Loucy (cell line): ENCODE data around the gene BSND.

Experiments
- H2AFZ ChIP-seq: fragments of 200-600 bp; sonication (generic); 2 replicates; pipeline ENCODE4 v1.6.0; 2016; ENCODE audit warnings: antibody characterized with exemption, mild to moderate bottlenecking, low read length, moderate library complexity
- H3F3A ChIP-seq: fragments of 200-600 bp; 2 replicates; pipeline ENCODE4 v1.6.0; 2016; ENCODE audit warnings: antibody characterized with exemption, low read depth, mild to moderate bottlenecking
- H3K27me3 ChIP-seq: fragments of 200-600 bp; sonication (generic); 2 replicates; pipeline ENCODE4 v1.6.1; 2014; ENCODE audit warnings: low read length, mild to moderate bottlenecking; ENCODE audit not compliant: insufficient read depth, poor library complexity, severe bottlenecking
- H3K36me3 ChIP-seq: fragments of 200-600 bp; sonication (generic); 2 replicates; pipeline ENCODE4 v1.6.1; 2016; ENCODE audit warnings: low read length; ENCODE audit not compliant: insufficient read depth
- H3K4me1 ChIP-seq: fragments of 200-600 bp; sonication (generic); 2 replicates; pipeline ENCODE4 v1.5.1; 2014; ENCODE audit warnings: low read length, mild to moderate bottlenecking; ENCODE audit not compliant: insufficient read depth, poor library complexity, severe bottlenecking
- H3K4me2 ChIP-seq: fragments of 200-600 bp; sonication (generic); 2 replicates; pipeline ENCODE4 v1.6.0; 2014; ENCODE audit warnings: antibody characterized with exemption, low read length, low read depth, mild to moderate bottlenecking; ENCODE audit not compliant: poor library complexity, severe bottlenecking
- H3K4me3 ChIP-seq: fragments of 200-600 bp; sonication (generic); 2 replicates; pipeline ENCODE4 v1.5.1; 2014; ENCODE audit warnings: low read length, mild to moderate bottlenecking, mixed read lengths; ENCODE audit not compliant: poor library complexity, severe bottlenecking
- H3K79me2 ChIP-seq: fragments of 200-600 bp; sonication (generic); 2 replicates; pipeline ENCODE4 v1.6.1; 2014; ENCODE audit warnings: low read length; ENCODE audit not compliant: insufficient read depth
- H3K9ac ChIP-seq: fragments of 200-600 bp; sonication (generic); 2 replicates; pipeline ENCODE4 v1.6.0; 2014; ENCODE audit warnings: mild to moderate bottlenecking, low read depth, low read length, moderate library complexity; ENCODE audit not compliant: poor library complexity, severe bottlenecking
- H3K9me2 ChIP-seq: fragments of 200-600 bp; sonication (generic); replicated peaks from 2 replicates; pipeline ENCODE4 v1.6.1; 2016; ENCODE audit warnings: low read depth, low read length, mixed read lengths
- H3K9me3 ChIP-seq: fragments of 200-600 bp; sonication (generic); 2 replicates; pipeline ENCODE4 v1.6.1; 2014; ENCODE audit warnings: mild to moderate bottlenecking, antibody characterized with exemption, low read length, low read depth; ENCODE audit not compliant: insufficient read depth
- H4K20me1 ChIP-seq: fragments of 200-600 bp; sonication (generic); 2 replicates; pipeline ENCODE4 v1.6.0; 2014; ENCODE audit warnings: antibody characterized with exemption, low read length, mild to moderate bottlenecking; ENCODE audit not compliant: insufficient read depth, poor library complexity, severe bottlenecking
- CTCF ChIP-seq: fragments of 200-600 bp; sonication (generic); conservative IDR thresholded peaks from 2 replicates; pipeline ENCODE4 v1.5.1; 2014; ENCODE audit warnings: mild to moderate bottlenecking, antibody characterized with exemption, low read length
- EZH2phosphoT487 ChIP-seq: fragments of 200-600 bp; IDR thresholded peaks from 2 replicates; pipeline ENCODE4 v1.6.1; 2018; ENCODE audit warnings: antibody characterized with exemption, mild to moderate bottlenecking, moderate library complexity, borderline replicate concordance

BSND gene

GRCh38 chr1:54973205-54973921 is 25.4 kb upstream of the BSND start:
- Histone ChIP-seq H3F3A (no peaks in the 10 kb centered on the region), H3K4me1 (no peaks in the 10 kb centered on the region), H2AFZ (no peak overlapping the region), H3K36me3 (no peaks in the 10 kb centered on the region), H4K20me1 (no peaks in the 10 kb centered on the region), H3K79me2 (no peaks in the 10 kb centered on the region), H3K9me2 (no peaks in the 10 kb centered on the region), H3K27me3 (no peaks in the 10 kb centered on the region), H3K4me2 (no peak overlapping the region), H3K9me3 (no peaks in the 10 kb centered on the region), H3K4me3 (no peak overlapping the region), H3K9ac (no peak overlapping the region)
- no peak for TF ChIP-seq EZH2phosphoT487
- no peak for TF ChIP-seq CTCF

GRCh38 chr1:54975356-54976108 is 23.2 kb upstream of the BSND start:
- Histone ChIP-seq H3K4me3 (no peak overlapping the region), H2AFZ (no peak overlapping the region), H3K79me2 (no peaks in the 10 kb centered on the region), H3K4me1 (no peaks in the 10 kb centered on the region), H3F3A (no peaks in the 10 kb centered on the region), H3K9me3 (no peaks in the 10 kb centered on the region), H4K20me1 (no peaks in the 10 kb centered on the region), H3K9ac (no peak overlapping the region), H3K27me3 (no peaks in the 10 kb centered on the region), H3K36me3 (no peaks in the 10 kb centered on the region), H3K4me2 (no peak overlapping the region), H3K9me2 (no peaks in the 10 kb centered on the region)
- no peak for TF ChIP-seq EZH2phosphoT487
- no peak for TF ChIP-seq CTCF

GRCh38 chr1:54976747-54977146 is 22.0 kb upstream of the BSND start:
- H3K4me2 ChIP-seq = no peak overlapping the region
- no peak overlapping the region for H2AFZ ChIP-seq
- no peak overlapping the region for H3K9ac ChIP-seq
- no peaks in the 10 kb centered on the region for H3K27me3 ChIP-seq
- H3K4me3 ChIP-seq = no peak overlapping the region
- no peaks in the 10 kb centered on the region for H3F3A ChIP-seq
- H3K9me3 ChIP-seq = no peaks in the 10 kb centered on the region
- TF ChIP-seq CTCF (no peak), EZH2phosphoT487 (no peak)
- H3K9me2 ChIP-seq = no peaks in the 10 kb centered on the region
- H4K20me1 ChIP-seq = no peaks in the 10 kb centered on the region
- H3K36me3 ChIP-seq = no peaks in the 10 kb centered on the region
- H3K79me2 ChIP-seq = no peaks in the 10 kb centered on the region
- no peaks in the 10 kb centered on the region for H3K4me1 ChIP-seq
